ENCODE data around the gene LZTS2. TPM values are rescaled to one million over a fixed set of nuclear protein-coding genes. Genes with fewer than 3 reads are reported as not detected.

Gene LZTS2
- total and polyA plus RNA-seq, 2 of the 4 experiments (the other 2 are of a cell fraction) = 19.2 to 101 TPM

- no peak within 1 kb of the TSS for H2BK5ac ChIP-seq (ENCODE audit: low read depth, low read length, poor library complexity, severe bottlenecking)
- no peaks in the 10 kb centered on the region for H4K20me1 ChIP-seq (ENCODE audit: insufficient read depth, low read length)
- H3K4me3 ChIP-seq (ENCODE audit: insufficient read depth, low read depth, low read length) = peak within 1 kb of the TSS; percentile 76
- no peak within 1 kb of the TSS for H3K56ac ChIP-seq (ENCODE audit: extremely low read depth, insufficient read depth, low read length)
- H3K36me3 ChIP-seq (ENCODE audit: control insufficient read depth, insufficient read depth, low read length) = peaks cover 9% of the 10 kb centered on the region
- in situ Hi-C loops (cut with MboI; ENCODE audit: low sequenced_read_pairs) (no loop called here), intact Hi-C loops (cut with micrococcal nuclease) (no loop called here), dilution Hi-C loops (cut with HindIII; ENCODE audit: low sequenced_read_pairs, unreplicated experiment) (no loop called here)
- 2% methylated on average over 14 of the region's 70 CpGs; no CpG with 5 or more reads in 1 of the 2 experiments for WGBS, 2 experiments (ENCODE audit: extremely low coverage in 2 of 2, insufficient read length in 1 of 2)
- DNase-seq (peak; percentile 12), ATAC-seq (ENCODE audit: low read depth) (peak; percentile 87)
- no peak within 1 kb of the TSS; the same call in 1 of the 2 replicates for H2BK120ac ChIP-seq (ENCODE audit: low read depth, low read length)
- H2AK5ac ChIP-seq (ENCODE audit: low read depth, low read length) = 0 out of 2 replicates have a peak within 1 kb of the TSS, but pooled peaks have one; percentile 56
- no peak within 1 kb of the TSS for H2BK20ac ChIP-seq (ENCODE audit: low read depth, low read length)
- peak within 1 kb of the TSS; percentile 65 for H3K4ac ChIP-seq (ENCODE audit: low read depth, low read length)
- peak within 1 kb of the TSS; percentile 93 for H3K4me2 ChIP-seq (ENCODE audit: low read depth, low read length)
- H3K27me3 ChIP-seq (ENCODE audit: control insufficient read depth, insufficient read depth, low read length) = no peaks in the 10 kb centered on the region
- ChIA-PET CTCF (interaction anchor here (1.3 kb wide), 1 partner anchor 45 kb away, joined by 9 read pairs; no protein-coding TSS in a partner anchor), POLR2A (ENCODE audit: unreplicated experiment) (no interaction called here)
- peak within 1 kb of the TSS; percentile 8 to 84; a peak in 2 of 4 replicates for H4K8ac ChIP-seq (ENCODE audit: low read depth in 2 of 2, low read length in 2 of 2)
- H3K18ac ChIP-seq (ENCODE audit: low read depth, low read length) = no peak within 1 kb of the TSS
- H4K5ac ChIP-seq (ENCODE audit: low read depth, low read length) = peak within 1 kb of the TSS; percentile 38
- peak within 1 kb of the TSS; percentile 78; the same call in 1 of the 2 replicates for H3K14ac ChIP-seq (replicated peaks; ENCODE audit: low read depth, low read length)
- H2AFZ ChIP-seq (replicated peaks; ENCODE audit: low read length, poor library complexity) = peak within 1 kb of the TSS; percentile 97
- no peak within 1 kb of the TSS for H2BK15ac ChIP-seq (ENCODE audit: low read depth, low read length)
- peak within 1 kb of the TSS; percentile 68 for H3K23ac ChIP-seq (ENCODE audit: low read depth, low read length)
- H3K9ac ChIP-seq (ENCODE audit: low read depth, low read length) = peak within 1 kb of the TSS; percentile 25
- peak; percentile 27; the same call in 1 of the 2 replicates for TF ChIP-seq RAD21 (IDR thresholded peaks at IDR 0.05; ENCODE audit: low read length)
- no peak for TF ChIP-seq RFX5 (IDR thresholded peaks at IDR 0.05; ENCODE audit: low read depth, low read length)
- peak; percentile 60; the same call in 1 of the 2 replicates for TF ChIP-seq MAZ (IDR thresholded peaks at IDR 0.05; ENCODE audit: borderline replicate concordance, low read depth, low read length)
- TF ChIP-seq CTCF (conservative IDR thresholded peaks at IDR 0.05; ENCODE audit: low read depth, low read length) = peak; percentile 61
- TF ChIP-seq SMC3 (IDR thresholded peaks at IDR 0.05; ENCODE audit: low read depth, low read length) = peak; percentile 52
- peak within 1 kb of the TSS; percentile 17; the same call in 1 of the 2 replicates for H4K91ac ChIP-seq (ENCODE audit: insufficient read depth, low read depth, low read length)
- BruUV-seq (replicated peaks) = no TSS peak
- no peaks in the 10 kb centered on the region for H3K9me3 ChIP-seq (ENCODE audit: control insufficient read depth, insufficient read depth, low read length)
- peaks cover 6% of the 10 kb centered on the region for H3K4me1 ChIP-seq (ENCODE audit: control insufficient read depth, insufficient read depth, low read length)
- H2AK9ac ChIP-seq (replicated peaks; ENCODE audit: low read depth, low read length, poor library complexity) = peak within 1 kb of the TSS; percentile 97
- H3K79me1 ChIP-seq (ENCODE audit: low read depth in 1 of 2, low read length in 2 of 2) = no peaks in the 10 kb centered on the region
- peaks cover 12% of the 10 kb centered on the region; the same call in 1 of the 2 replicates for H3K9me1 ChIP-seq (ENCODE audit: insufficient read depth, low read length)
- H3K27ac ChIP-seq (ENCODE audit: insufficient read depth, low read length) = no peak within 1 kb of the TSS
Measured at GRCh38 chr10:100969187-100970075, 30.2 kb upstream of the LZTS2 start, which contains the start of gene SEMA4G. Gene SEMA4G (plus strand): TSS chr10:100969504. CDS start chr10:100972913, 3,409 bp downstream.

All from IMR-90 (cell line).